OCI-LY1 (cell line): ENCODE results near the gene TRAFD1.

Experiments used
- H2AFZ ChIP-seq: fragments of 200-600 bp; sonication (generic), shearing (Covaris generic); 2 replicates; pipeline ENCODE4 v1.6.0; 2014; ENCODE audit warnings: antibody characterized with exemption, mild to moderate bottlenecking, low read length
- H3F3A ChIP-seq: fragments of 200-600 bp; sonication (generic), shearing (Covaris generic); 2 replicates; pipeline ENCODE4 v1.6.0; 2014; ENCODE audit warnings: mild to moderate bottlenecking, antibody characterized with exemption, low read length, moderate library complexity; ENCODE audit not compliant: insufficient read depth
- H3K27ac ChIP-seq: fragments of 200-600 bp; sonication (generic); 2 replicates; pipeline ENCODE4 v1.5.1; 2014; ENCODE audit warnings: low read length, mixed run types, mild to moderate bottlenecking, low read depth; ENCODE audit not compliant: poor library complexity, severe bottlenecking
- H3K27me3 ChIP-seq: fragments of 200-600 bp; sonication (generic); 2 replicates; pipeline ENCODE4 v1.6.0; 2014; ENCODE audit warnings: antibody characterized with exemption, mild to moderate bottlenecking, low read length, moderate library complexity; ENCODE audit not compliant: insufficient read depth
- H3K36me3 ChIP-seq: fragments of 200-600 bp; sonication (generic); 2 replicates; pipeline ENCODE4 v1.6.1; 2014; ENCODE audit warnings: mild to moderate bottlenecking, antibody characterized with exemption, low read length, moderate library complexity, mixed read lengths; ENCODE audit not compliant: insufficient read depth
- H3K4me1 ChIP-seq: fragments of 200-600 bp; sonication (generic); 2 replicates; pipeline ENCODE4 v1.5.1; 2014; ENCODE audit warnings: mild to moderate bottlenecking, low read length, moderate library complexity; ENCODE audit not compliant: insufficient read depth, severe bottlenecking
- H3K4me2 ChIP-seq: fragments of 200-600 bp; sonication (generic), shearing (Covaris generic); 2 replicates; pipeline ENCODE4 v1.6.1; 2014; ENCODE audit warnings: low read length
- H3K4me3 ChIP-seq: fragments of 200-600 bp; sonication (generic); 2 replicates; pipeline ENCODE4 v1.5.1; 2014; ENCODE audit warnings: low read length, low read depth, mild to moderate bottlenecking, mixed read lengths; ENCODE audit not compliant: poor library complexity, severe bottlenecking
- H3K79me2 ChIP-seq: fragments of 200-600 bp; shearing (Covaris generic); 2 replicates; pipeline ENCODE4 v1.6.1; 2016; ENCODE audit warnings: mixed run types, low read length, mixed read lengths; ENCODE audit not compliant: insufficient read depth
- H3K9ac ChIP-seq: fragments of 200-600 bp; sonication (generic), shearing (Covaris generic); 2 replicates; pipeline ENCODE4 v1.6.1; 2014; ENCODE audit warnings: mild to moderate bottlenecking, low read length, mixed read lengths
- H3K9me2 ChIP-seq: fragments of 200-600 bp; sonication (generic), shearing (Covaris generic); 2 replicates; pipeline ENCODE4 v1.6.1; 2014; ENCODE audit warnings: low read depth, mild to moderate bottlenecking, low read length, mixed read lengths
- H3K9me3 ChIP-seq: fragments of 200-600 bp; shearing (Covaris generic); 2 replicates; pipeline ENCODE4 v1.6.1; 2014; ENCODE audit warnings: low read length, mixed read lengths
- H4K20me1 ChIP-seq: fragments of 200-600 bp; sonication (generic), shearing (Covaris generic); 2 replicates; pipeline ENCODE4 v1.6.0; 2016; ENCODE audit warnings: mild to moderate bottlenecking, low read length; ENCODE audit not compliant: insufficient read depth
- EZH2 ChIP-seq: fragments of 200-600 bp; sonication (generic), shearing (Covaris generic); IDR thresholded peaks from 2 replicates; pipeline ENCODE4 v1.8.0; 2017; ENCODE audit warnings: borderline replicate concordance, mixed run types, mild to moderate bottlenecking, antibody characterized with exemption, low read length, moderate library complexity, mixed read lengths
- TF ChIP-seq, protein P1 (sequence below): fragments of 200-600 bp; sonication (generic), shearing (Covaris generic); IDR thresholded peaks from 2 replicates; pipeline ENCODE4 v1.5.1; 2017; ENCODE audit warnings: mild to moderate bottlenecking, antibody characterized with exemption, low read length, moderate library complexity, mixed read lengths

TRAFD1 gene

DNA sequence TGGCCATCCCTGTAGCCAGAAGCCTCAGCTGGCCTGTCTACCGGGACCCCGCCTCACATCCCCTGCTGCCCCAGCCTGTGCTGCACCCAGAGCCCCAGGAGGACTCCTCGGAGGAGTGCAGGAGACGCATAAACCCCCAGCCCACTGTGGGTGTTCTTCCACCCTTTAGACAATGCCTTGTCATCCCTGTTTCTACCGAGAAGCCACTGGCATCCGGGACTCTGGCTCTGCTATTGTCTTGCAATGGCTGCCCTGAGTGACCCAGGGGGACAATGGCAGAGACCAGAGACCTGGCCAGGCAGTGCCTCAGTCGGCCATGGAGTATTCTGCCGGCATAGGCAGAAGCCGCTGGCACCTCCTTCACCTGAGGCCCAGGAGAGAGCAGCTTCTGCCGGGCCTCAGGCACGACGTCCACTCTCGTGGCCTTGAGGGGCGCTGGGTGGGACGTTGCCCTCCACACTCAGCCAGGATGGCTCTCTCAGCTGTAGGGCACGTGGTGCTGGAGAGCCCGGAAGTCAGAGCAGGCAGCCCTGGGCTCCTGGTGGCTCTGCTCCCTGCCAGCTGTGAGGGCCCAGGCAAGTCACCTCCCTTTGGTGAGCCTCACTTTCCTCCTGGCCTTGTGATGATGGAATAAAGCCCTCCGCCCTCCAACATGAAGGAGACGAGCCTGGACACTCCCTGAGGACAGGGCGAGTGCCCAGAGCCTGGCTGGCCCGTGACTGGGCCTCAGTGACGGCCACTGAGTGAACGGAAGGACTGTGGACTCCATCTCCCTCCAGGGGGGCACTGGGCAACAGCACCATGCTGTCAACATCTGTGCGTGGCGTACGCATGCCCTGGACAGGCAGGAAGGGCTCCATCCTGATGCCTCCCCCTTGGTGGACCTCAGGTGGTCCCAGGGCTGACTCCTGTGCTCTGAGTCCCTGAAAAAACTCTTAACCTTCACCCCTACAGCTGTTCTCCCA is 41.0 kb downstream of the TRAFD1 start:
- TF ChIP-seq EZH2, result no peak
- TF ChIP-seq, protein P1, sequence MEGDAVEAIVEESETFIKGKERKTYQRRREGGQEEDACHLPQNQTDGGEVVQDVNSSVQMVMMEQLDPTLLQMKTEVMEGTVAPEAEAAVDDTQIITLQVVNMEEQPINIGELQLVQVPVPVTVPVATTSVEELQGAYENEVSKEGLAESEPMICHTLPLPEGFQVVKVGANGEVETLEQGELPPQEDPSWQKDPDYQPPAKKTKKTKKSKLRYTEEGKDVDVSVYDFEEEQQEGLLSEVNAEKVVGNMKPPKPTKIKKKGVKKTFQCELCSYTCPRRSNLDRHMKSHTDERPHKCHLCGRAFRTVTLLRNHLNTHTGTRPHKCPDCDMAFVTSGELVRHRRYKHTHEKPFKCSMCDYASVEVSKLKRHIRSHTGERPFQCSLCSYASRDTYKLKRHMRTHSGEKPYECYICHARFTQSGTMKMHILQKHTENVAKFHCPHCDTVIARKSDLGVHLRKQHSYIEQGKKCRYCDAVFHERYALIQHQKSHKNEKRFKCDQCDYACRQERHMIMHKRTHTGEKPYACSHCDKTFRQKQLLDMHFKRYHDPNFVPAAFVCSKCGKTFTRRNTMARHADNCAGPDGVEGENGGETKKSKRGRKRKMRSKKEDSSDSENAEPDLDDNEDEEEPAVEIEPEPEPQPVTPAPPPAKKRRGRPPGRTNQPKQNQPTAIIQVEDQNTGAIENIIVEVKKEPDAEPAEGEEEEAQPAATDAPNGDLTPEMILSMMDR, result no peak
- Histone ChIP-seq H3K9me3 (no peaks in the 10 kb centered on the region), H3K27me3 (no peaks in the 10 kb centered on the region), H3K79me2 (no peaks in the 10 kb centered on the region), H2AFZ (no peak overlapping the region), H3K9ac (no peak overlapping the region), H3K27ac (no peak overlapping the region), H3K4me2 (no peak overlapping the region), H3K4me3 (no peak overlapping the region), H3K36me3 (peaks cover 22% of the 10 kb centered on the region), H4K20me1 (no peaks in the 10 kb centered on the region), H3K9me2 (no peaks in the 10 kb centered on the region), H3K4me1 (no peaks in the 10 kb centered on the region), H3F3A (no peaks in the 10 kb centered on the region)

DNA sequence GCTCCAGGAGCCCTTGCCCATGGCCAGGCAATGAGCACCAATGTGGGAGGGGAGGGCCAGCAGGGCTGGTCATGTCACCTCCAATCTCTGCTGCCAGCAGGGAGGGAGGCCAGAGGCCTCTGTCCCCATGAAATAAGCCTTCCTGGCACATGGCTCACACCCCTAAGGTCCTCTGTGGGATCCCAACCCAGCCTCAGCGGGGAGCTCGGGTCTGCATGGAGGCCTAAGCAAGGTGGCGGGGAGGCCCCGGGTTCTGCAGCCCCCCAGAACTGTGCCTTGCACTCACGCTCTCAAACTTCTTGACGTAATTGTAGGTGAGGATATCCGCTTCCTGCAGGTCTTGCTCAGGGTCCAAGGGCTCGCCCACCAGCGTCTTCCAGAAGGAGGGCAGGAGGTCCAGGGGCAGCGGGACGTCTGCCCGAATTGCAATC is 41.7 kb downstream of the TRAFD1 start:
- Histone ChIP-seq H3K4me2 (no peak overlapping the region), H2AFZ (no peak overlapping the region), H3K27me3 (no peaks in the 10 kb centered on the region), H4K20me1 (no peaks in the 10 kb centered on the region), H3K79me2 (no peaks in the 10 kb centered on the region), H3K4me1 (no peaks in the 10 kb centered on the region), H3K9ac (no peak overlapping the region), H3K27ac (no peak overlapping the region), H3K9me2 (no peaks in the 10 kb centered on the region), H3K36me3 (peaks cover 15% of the 10 kb centered on the region), H3K9me3 (no peaks in the 10 kb centered on the region), H3F3A (no peaks in the 10 kb centered on the region), H3K4me3 (no peak overlapping the region)
- no peak for TF ChIP-seq EZH2
- TF ChIP-seq, protein P1, result no peak

DNA sequence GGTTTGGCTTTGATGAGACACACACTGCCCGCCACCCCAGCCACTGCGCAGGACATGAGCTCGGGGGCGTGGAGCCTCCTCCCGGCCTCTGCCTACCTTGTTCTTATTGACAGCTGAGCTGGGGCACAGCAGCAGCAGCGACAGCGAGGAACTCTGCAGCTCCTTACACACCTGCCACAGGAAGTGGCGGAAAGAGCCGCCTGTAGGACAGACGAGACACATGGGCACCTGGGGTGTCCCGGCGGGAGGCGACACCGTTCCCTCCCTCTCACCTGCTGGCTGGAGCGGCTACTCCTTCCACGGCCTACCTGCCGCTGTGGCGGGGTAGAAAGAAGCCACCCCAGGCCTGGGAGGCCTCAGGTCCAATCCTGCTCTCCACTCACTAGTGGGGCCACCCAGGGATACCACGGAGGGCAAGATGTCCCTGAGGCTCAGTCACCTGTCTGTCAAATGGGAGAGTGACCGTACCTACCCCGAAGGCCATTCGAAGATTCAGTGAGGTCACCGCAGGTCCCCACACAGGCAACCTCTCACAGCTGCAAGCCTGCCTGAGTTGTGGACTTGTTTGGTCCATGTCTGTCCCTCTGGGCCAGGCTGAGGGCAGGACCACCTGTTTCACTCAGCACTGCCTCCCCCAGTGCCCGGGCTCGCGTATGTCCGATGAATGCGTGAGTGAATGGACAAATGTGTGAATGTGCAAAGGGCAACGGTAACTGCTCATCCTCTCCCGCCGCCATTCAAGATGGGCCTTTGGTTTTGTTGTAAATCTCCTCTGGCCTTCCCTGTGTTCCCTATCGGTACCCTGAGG is 42.6 kb downstream of the TRAFD1 start:
- H3K9me2 ChIP-seq, result no peaks in the 10 kb centered on the region
- no peak overlapping the region for H3K9ac ChIP-seq
- H3K9me3 ChIP-seq, result no peaks in the 10 kb centered on the region
- H3K27me3 ChIP-seq, result no peaks in the 10 kb centered on the region
- no peak overlapping the region for H3K4me3 ChIP-seq
- no peaks in the 10 kb centered on the region for H3K79me2 ChIP-seq
- TF ChIP-seq, protein P1, result no peak
- no peak for TF ChIP-seq EZH2
- H4K20me1 ChIP-seq, result no peaks in the 10 kb centered on the region
- H3K36me3 ChIP-seq, result peaks cover 6% of the 10 kb centered on the region
- H2AFZ ChIP-seq, result no peak overlapping the region
- no peaks in the 10 kb centered on the region for H3K4me1 ChIP-seq
- no peak overlapping the region for H3K27ac ChIP-seq
- H3F3A ChIP-seq, result no peaks in the 10 kb centered on the region
- no peak overlapping the region for H3K4me2 ChIP-seq
